ENCODE measurements around the gene ANKRD55.

Gene ANKRD55

GRCh38 chr5:56059854-56060253, 173.3 kb downstream of the ANKRD55 start:
- DNase-seq (ENCODE audit: low read depth, low spot score): no peak
- H3K4me3 ChIP-seq: no peak overlapping the region
- no peaks in the 10 kb centered on the region for H3K9me3 ChIP-seq (ENCODE audit: low read depth, low read length)
- TF ChIP-seq FOXP2 (optimal IDR thresholded peaks at IDR 0.05; ENCODE audit: control extremely low read depth, extremely low read length, insufficient read depth) (no peak), EZH2 (IDR thresholded peaks at IDR 0.05) (no peak), POLR2AphosphoS5 (IDR thresholded peaks at IDR 0.05; ENCODE audit: borderline replicate concordance, low read depth, low read length) (no peak)
- H3K36me3 ChIP-seq (ENCODE audit: insufficient read depth, low read length): no peaks in the 10 kb centered on the region
- H3K9ac ChIP-seq (ENCODE audit: insufficient read length): no peak overlapping the region
- no peak overlapping the region for H3K27ac ChIP-seq

GRCh38 chr5:56056875-56057274, 176.3 kb downstream of the ANKRD55 start:
- H3K9ac ChIP-seq (ENCODE audit: insufficient read length): no peak overlapping the region
- H3K4me3 ChIP-seq: no peak overlapping the region
- no peaks in the 10 kb centered on the region for H3K36me3 ChIP-seq (ENCODE audit: insufficient read depth, low read length)
- H3K9me3 ChIP-seq (ENCODE audit: low read depth, low read length): no peaks in the 10 kb centered on the region
- DNase-seq (ENCODE audit: low read depth, low spot score): no peak
- TF ChIP-seq EZH2 (IDR thresholded peaks at IDR 0.05) (no peak), FOXP2 (optimal IDR thresholded peaks at IDR 0.05; ENCODE audit: control extremely low read depth, extremely low read length, insufficient read depth) (no peak), POLR2AphosphoS5 (IDR thresholded peaks at IDR 0.05; ENCODE audit: borderline replicate concordance, low read depth, low read length) (no peak)
- H3K27ac ChIP-seq: no peak overlapping the region

- TF ChIP-seq FOXP2 (optimal IDR thresholded peaks at IDR 0.05; ENCODE audit: control extremely low read depth, extremely low read length, insufficient read depth) (no peak), EZH2 (IDR thresholded peaks at IDR 0.05) (no peak), POLR2AphosphoS5 (IDR thresholded peaks at IDR 0.05; ENCODE audit: borderline replicate concordance, low read depth, low read length) (no peak)
- Histone ChIP-seq H3K36me3 (ENCODE audit: insufficient read depth, low read length) (no peaks in the 10 kb centered on the region), H3K4me3 (no peak overlapping the region), H3K9ac (ENCODE audit: insufficient read length) (no peak overlapping the region), H3K27ac (no peak overlapping the region), H3K9me3 (ENCODE audit: low read depth, low read length) (no peaks in the 10 kb centered on the region)
- DNase-seq (ENCODE audit: low read depth, low spot score): no peak
Measured at GRCh38 chr5:56055859-56056258, 177.3 kb downstream of the ANKRD55 start.

- Histone ChIP-seq H3K9ac (ENCODE audit: insufficient read length) (no peak overlapping the region), H3K27ac (no peak overlapping the region), H3K4me3 (no peak overlapping the region), H3K9me3 (ENCODE audit: low read depth, low read length) (no peaks in the 10 kb centered on the region), H3K36me3 (ENCODE audit: insufficient read depth, low read length) (no peaks in the 10 kb centered on the region)
- no peak for DNase-seq (ENCODE audit: low read depth, low spot score)
- no peak for TF ChIP-seq POLR2AphosphoS5 (IDR thresholded peaks at IDR 0.05; ENCODE audit: borderline replicate concordance, low read depth, low read length)
- no peak for TF ChIP-seq FOXP2 (optimal IDR thresholded peaks at IDR 0.05; ENCODE audit: control extremely low read depth, extremely low read length, insufficient read depth)
- no peak for TF ChIP-seq EZH2 (IDR thresholded peaks at IDR 0.05)
Measured at GRCh38 chr5:56055287-56055686, 177.8 kb downstream of the ANKRD55 start.

- no peaks in the 10 kb centered on the region for H3K36me3 ChIP-seq (ENCODE audit: insufficient read depth, low read length)
- no peak overlapping the region for H3K4me3 ChIP-seq
- no peak for TF ChIP-seq POLR2AphosphoS5 (IDR thresholded peaks at IDR 0.05; ENCODE audit: borderline replicate concordance, low read depth, low read length)
- TF ChIP-seq FOXP2 (optimal IDR thresholded peaks at IDR 0.05; ENCODE audit: control extremely low read depth, extremely low read length, insufficient read depth): no peak
- TF ChIP-seq EZH2 (IDR thresholded peaks at IDR 0.05): no peak
- no peak overlapping the region for H3K27ac ChIP-seq
- no peak overlapping the region for H3K9ac ChIP-seq (ENCODE audit: insufficient read length)
- H3K9me3 ChIP-seq (ENCODE audit: low read depth, low read length): no peaks in the 10 kb centered on the region
- DNase-seq (ENCODE audit: low read depth, low spot score): no peak
Measured at GRCh38 chr5:56054666-56055065, 178.5 kb downstream of the ANKRD55 start.

- no peak overlapping the region for H3K9ac ChIP-seq (ENCODE audit: insufficient read length)
- DNase-seq (ENCODE audit: low read depth, low spot score): no peak
- no peak overlapping the region for H3K4me3 ChIP-seq
- TF ChIP-seq FOXP2 (optimal IDR thresholded peaks at IDR 0.05; ENCODE audit: control extremely low read depth, extremely low read length, insufficient read depth): no peak
- H3K9me3 ChIP-seq (ENCODE audit: low read depth, low read length): no peaks in the 10 kb centered on the region
- no peak overlapping the region for H3K27ac ChIP-seq
- no peaks in the 10 kb centered on the region for H3K36me3 ChIP-seq (ENCODE audit: insufficient read depth, low read length)
Measured at GRCh38 chr5:56053363-56053762, 179.8 kb downstream of the ANKRD55 start.

GRCh38 chr5:56052735-56053134, 180.4 kb downstream of the ANKRD55 start:
- Histone ChIP-seq H3K27ac (no peak overlapping the region), H3K9ac (ENCODE audit: insufficient read length) (no peak overlapping the region), H3K9me3 (ENCODE audit: low read depth, low read length) (no peaks in the 10 kb centered on the region), H3K4me3 (no peak overlapping the region), H3K36me3 (ENCODE audit: insufficient read depth, low read length) (no peaks in the 10 kb centered on the region)
- TF ChIP-seq POLR2AphosphoS5 (IDR thresholded peaks at IDR 0.05; ENCODE audit: borderline replicate concordance, low read depth, low read length) (no peak), EZH2 (IDR thresholded peaks at IDR 0.05) (no peak)
- DNase-seq (ENCODE audit: low read depth, low spot score): no peak

- H3K36me3 ChIP-seq (ENCODE audit: insufficient read depth, low read length): no peaks in the 10 kb centered on the region
- H3K27ac ChIP-seq: peak overlapping the region; percentile 74; the same call in 1 of the 2 replicates
- DNase-seq (ENCODE audit: low read depth, low spot score): peak; percentile 77
- no peak for TF ChIP-seq FOXP2 (optimal IDR thresholded peaks at IDR 0.05; ENCODE audit: control extremely low read depth, extremely low read length, insufficient read depth)
- TF ChIP-seq POLR2AphosphoS5 (IDR thresholded peaks at IDR 0.05; ENCODE audit: borderline replicate concordance, low read depth, low read length): no peak; the same call in 1 of the 2 replicates
- TF ChIP-seq EZH2 (IDR thresholded peaks at IDR 0.05): no peak
- H3K4me3 ChIP-seq: peak overlapping the region; percentile 42; the same call in 1 of the 2 replicates
- H3K9me3 ChIP-seq (ENCODE audit: low read depth, low read length): no peaks in the 10 kb centered on the region
- H3K9ac ChIP-seq (ENCODE audit: insufficient read length): no peak overlapping the region
Measured at GRCh38 chr5:56050551-56051255, 182.4 kb downstream of the ANKRD55 start.

Measured in SK-N-MC (cell line).